ENCODE data around the gene GNAZ.

DNA sequence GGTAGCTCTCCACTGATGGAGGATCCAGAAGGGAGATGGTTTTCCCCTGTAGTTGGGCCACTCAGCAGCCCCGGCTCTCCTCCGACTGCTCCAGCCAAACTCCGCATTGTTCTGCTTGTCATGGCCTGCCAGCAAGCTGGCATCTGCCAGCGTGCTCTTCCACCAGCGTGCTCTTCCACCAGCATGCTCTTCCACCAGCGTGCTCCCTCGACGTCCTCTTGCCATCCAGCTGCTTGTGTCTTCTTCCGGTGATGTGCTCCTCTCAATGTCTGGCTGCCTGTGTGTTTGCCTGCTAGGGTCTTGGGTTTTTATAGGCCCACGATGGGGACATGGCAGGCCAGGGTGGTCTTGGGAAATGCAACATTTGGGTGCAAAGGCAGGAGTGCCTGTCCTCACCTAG is 43.5 kb upstream of the GNAZ start:
- TF ChIP-seq, protein P1, sequence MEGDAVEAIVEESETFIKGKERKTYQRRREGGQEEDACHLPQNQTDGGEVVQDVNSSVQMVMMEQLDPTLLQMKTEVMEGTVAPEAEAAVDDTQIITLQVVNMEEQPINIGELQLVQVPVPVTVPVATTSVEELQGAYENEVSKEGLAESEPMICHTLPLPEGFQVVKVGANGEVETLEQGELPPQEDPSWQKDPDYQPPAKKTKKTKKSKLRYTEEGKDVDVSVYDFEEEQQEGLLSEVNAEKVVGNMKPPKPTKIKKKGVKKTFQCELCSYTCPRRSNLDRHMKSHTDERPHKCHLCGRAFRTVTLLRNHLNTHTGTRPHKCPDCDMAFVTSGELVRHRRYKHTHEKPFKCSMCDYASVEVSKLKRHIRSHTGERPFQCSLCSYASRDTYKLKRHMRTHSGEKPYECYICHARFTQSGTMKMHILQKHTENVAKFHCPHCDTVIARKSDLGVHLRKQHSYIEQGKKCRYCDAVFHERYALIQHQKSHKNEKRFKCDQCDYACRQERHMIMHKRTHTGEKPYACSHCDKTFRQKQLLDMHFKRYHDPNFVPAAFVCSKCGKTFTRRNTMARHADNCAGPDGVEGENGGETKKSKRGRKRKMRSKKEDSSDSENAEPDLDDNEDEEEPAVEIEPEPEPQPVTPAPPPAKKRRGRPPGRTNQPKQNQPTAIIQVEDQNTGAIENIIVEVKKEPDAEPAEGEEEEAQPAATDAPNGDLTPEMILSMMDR (conservative IDR thresholded peaks at IDR 0.05): no peak
- no peak for TF ChIP-seq EZH2 (IDR thresholded peaks at IDR 0.05; ENCODE audit: low read depth)
